Measurements from ENCODE around the gene C6orf163.

GRCh38 chr6:87297119-87297518 lies 47.5 kb upstream of the C6orf163 start:
- TF ChIP-seq CTCF (IDR thresholded peaks at IDR 0.05) (no peak), POLR2A (IDR thresholded peaks at IDR 0.05) (no peak)
